ENCODE results near the gene ASB2.

DNA sequence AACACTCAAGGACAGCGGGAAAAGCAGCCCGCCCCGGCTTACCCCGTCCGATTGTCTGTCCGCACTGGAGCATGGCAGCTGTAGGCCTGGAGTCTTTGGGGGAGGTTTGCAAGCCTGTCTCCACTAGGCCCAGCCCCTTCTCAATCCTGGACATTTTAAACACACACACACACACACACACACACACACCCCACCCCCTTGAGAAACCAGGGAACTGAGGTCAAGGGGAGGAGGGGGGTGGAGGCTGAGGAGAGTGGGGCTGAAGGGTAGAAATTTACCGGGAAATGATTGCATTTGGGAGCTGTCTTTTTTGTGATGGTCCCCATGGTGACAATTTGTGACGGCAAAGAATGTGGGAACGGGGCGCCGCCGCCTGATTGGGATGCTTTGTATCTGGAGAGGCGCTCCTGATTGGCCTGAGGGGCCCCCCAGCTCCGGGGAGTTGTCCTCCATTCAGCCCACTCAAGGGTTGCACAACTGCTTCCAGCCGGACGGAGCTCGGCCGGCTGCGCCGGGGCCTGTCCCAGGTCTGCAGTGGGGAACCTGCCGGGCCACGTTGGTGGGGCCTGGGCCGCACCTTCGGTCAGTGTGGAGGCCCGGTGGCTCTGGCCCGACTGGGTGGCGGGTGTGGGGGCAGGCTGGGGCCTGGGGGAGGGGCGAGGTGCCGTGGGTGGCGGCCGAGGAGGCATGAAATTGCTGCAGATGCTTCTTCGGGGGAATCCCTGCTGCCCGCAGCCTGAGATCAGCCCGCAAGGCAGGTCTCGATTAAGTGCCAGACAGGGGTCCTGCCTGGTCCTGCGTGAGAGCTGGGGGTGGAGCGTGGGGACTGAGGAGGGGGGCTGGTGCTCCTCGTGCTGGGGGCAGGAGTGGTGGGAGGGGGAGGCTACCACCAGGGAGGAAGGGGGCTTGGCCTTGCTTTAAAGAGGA, 49.2 kb downstream of the ASB2 start, which contains the start of gene FAM181A:
- TF ChIP-seq, protein P1, sequence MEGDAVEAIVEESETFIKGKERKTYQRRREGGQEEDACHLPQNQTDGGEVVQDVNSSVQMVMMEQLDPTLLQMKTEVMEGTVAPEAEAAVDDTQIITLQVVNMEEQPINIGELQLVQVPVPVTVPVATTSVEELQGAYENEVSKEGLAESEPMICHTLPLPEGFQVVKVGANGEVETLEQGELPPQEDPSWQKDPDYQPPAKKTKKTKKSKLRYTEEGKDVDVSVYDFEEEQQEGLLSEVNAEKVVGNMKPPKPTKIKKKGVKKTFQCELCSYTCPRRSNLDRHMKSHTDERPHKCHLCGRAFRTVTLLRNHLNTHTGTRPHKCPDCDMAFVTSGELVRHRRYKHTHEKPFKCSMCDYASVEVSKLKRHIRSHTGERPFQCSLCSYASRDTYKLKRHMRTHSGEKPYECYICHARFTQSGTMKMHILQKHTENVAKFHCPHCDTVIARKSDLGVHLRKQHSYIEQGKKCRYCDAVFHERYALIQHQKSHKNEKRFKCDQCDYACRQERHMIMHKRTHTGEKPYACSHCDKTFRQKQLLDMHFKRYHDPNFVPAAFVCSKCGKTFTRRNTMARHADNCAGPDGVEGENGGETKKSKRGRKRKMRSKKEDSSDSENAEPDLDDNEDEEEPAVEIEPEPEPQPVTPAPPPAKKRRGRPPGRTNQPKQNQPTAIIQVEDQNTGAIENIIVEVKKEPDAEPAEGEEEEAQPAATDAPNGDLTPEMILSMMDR (CRISPR knock-in tag; IDR thresholded peaks at IDR 0.05) = no peak
- TF ChIP-seq SP1 (IDR thresholded peaks at IDR 0.05) = no peak
- no peak for TF ChIP-seq SP1 (CRISPR knock-in tag; IDR thresholded peaks at IDR 0.05)
- TF ChIP-seq SIN3A (IDR thresholded peaks at IDR 0.05; ENCODE audit: borderline replicate concordance, low read depth, low read length) = no peak
- TF ChIP-seq NCOA1 (CRISPR knock-in tag; IDR thresholded peaks at IDR 0.05) = no peak
- no peak for TF ChIP-seq RBFOX2 (IDR thresholded peaks at IDR 0.05; ENCODE audit: low read depth, low read length)
- no peak for TF ChIP-seq TCF7L2 (IDR thresholded peaks at IDR 0.05; ENCODE audit: low read depth, low read length)
- TF ChIP-seq JUNB (CRISPR knock-in tag; IDR thresholded peaks at IDR 0.05; ENCODE audit: borderline replicate concordance) = no peak
- TF ChIP-seq, protein P2, sequence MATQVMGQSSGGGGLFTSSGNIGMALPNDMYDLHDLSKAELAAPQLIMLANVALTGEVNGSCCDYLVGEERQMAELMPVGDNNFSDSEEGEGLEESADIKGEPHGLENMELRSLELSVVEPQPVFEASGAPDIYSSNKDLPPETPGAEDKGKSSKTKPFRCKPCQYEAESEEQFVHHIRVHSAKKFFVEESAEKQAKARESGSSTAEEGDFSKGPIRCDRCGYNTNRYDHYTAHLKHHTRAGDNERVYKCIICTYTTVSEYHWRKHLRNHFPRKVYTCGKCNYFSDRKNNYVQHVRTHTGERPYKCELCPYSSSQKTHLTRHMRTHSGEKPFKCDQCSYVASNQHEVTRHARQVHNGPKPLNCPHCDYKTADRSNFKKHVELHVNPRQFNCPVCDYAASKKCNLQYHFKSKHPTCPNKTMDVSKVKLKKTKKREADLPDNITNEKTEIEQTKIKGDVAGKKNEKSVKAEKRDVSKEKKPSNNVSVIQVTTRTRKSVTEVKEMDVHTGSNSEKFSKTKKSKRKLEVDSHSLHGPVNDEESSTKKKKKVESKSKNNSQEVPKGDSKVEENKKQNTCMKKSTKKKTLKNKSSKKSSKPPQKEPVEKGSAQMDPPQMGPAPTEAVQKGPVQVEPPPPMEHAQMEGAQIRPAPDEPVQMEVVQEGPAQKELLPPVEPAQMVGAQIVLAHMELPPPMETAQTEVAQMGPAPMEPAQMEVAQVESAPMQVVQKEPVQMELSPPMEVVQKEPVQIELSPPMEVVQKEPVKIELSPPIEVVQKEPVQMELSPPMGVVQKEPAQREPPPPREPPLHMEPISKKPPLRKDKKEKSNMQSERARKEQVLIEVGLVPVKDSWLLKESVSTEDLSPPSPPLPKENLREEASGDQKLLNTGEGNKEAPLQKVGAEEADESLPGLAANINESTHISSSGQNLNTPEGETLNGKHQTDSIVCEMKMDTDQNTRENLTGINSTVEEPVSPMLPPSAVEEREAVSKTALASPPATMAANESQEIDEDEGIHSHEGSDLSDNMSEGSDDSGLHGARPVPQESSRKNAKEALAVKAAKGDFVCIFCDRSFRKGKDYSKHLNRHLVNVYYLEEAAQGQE (IDR thresholded peaks at IDR 0.05; ENCODE audit: borderline replicate concordance in 1 of 2, low read depth in 1 of 2, low read length in 2 of 2) = no peak
- no peak for TF ChIP-seq RBAK (CRISPR knock-in tag; IDR thresholded peaks at IDR 0.05)
- TF ChIP-seq, protein P3, sequence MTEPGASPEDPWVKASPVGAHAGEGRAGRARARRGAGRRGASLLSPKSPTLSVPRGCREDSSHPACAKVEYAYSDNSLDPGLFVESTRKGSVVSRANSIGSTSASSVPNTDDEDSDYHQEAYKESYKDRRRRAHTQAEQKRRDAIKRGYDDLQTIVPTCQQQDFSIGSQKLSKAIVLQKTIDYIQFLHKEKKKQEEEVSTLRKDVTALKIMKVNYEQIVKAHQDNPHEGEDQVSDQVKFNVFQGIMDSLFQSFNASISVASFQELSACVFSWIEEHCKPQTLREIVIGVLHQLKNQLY (CRISPR knock-in tag; IDR thresholded peaks at IDR 0.05) = no peak
- TF ChIP-seq POLR2A (IDR thresholded peaks at IDR 0.05; ENCODE audit: insufficient read depth in 1 of 2, low read depth in 2 of 2, low read length in 2 of 2) = no peak
- no peak for TF ChIP-seq ZNF772 (CRISPR knock-in tag; IDR thresholded peaks at IDR 0.05)
- no peak for TF ChIP-seq RELA (CRISPR knock-in tag; IDR thresholded peaks at IDR 0.05)
